Suprapubic skin (tissue), 4 donors: ENCODE measurements around the gene ELK4.

Experiments
- EP300 ChIP-seq: sonication (generic); formaldehyde crosslinking; IDR thresholded peaks from one replicate; pipeline ENCODE4 v1.6.1; 2017; ENCODE audit warnings: antibody characterized with exemption
- POLR2A ChIP-seq, 2 donors: fragments of 450-650 bp; IDR thresholded peaks; one replicate each; pipeline ENCODE4 v1.6.1; 2017; ENCODE audit warnings: antibody characterized with exemption in 2 of 2, mild to moderate bottlenecking in 2 of 2, moderate library complexity in 2 of 2
- POLR2AphosphoS5 ChIP-seq, 3 donors: sonication (generic); formaldehyde crosslinking; IDR thresholded peaks; one replicate each; pipeline ENCODE4 v1.6.1; 2017; ENCODE audit warnings: antibody characterized with exemption in 3 of 3
- TF ChIP-seq, protein P1 (sequence below), 2 donors: fragments of 200-600 bp in 1 of 2; fragments of 450-650 bp in 1 of 2; sonication (generic) in 1 of 2; IDR thresholded peaks; one replicate each; pipeline ENCODE4 v1.5.1; 2016 to 2019; ENCODE audit warnings: antibody characterized with exemption in 2 of 2, mild to moderate bottlenecking in 1 of 2, moderate library complexity in 1 of 2

DNA sequence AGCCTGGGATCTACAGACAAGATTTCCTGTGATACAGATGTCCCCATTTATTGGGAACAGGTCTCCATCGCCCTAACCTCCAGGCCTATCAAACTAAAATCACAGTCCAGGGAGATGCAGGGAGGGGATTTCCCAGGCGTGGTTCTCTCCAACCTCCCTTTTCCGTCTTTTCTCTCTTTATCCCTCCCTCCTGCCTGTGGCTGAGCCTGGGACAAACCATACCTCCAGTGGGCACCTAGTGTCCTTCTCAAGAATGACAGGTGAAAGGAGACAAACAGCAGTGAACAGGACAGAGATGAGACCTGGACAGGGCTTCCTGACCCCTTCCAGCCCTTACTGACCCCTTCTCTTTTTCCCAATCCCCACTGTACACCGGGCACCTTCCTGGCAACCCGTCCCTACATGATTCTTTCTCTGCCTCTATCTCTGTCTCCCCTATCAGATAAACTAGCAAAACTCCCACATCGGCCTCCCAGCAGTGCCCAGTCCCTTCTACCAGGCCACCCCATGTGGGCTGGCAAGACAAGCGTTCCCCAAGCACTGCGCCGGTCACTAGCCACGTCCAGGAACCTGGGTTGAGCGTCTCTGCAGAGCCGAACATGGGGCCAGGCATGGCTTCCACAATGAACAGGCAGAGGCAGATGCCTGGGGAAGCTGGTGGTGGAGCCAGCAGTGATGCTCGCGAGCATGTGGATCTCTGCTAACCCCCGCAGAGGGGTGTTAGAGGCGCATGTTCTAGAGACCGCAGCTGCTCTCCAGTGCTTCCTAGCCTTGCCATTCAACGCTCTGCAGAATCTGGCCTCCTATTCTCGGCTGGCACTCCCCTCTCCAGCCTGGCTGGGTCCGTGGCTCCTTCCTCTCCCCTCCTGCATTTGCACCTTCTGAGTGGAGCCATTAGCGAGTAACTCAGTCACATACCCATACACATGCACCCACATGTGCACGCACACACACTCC is 54.7 kb downstream of the ELK4 start:
- TF ChIP-seq, protein P1, sequence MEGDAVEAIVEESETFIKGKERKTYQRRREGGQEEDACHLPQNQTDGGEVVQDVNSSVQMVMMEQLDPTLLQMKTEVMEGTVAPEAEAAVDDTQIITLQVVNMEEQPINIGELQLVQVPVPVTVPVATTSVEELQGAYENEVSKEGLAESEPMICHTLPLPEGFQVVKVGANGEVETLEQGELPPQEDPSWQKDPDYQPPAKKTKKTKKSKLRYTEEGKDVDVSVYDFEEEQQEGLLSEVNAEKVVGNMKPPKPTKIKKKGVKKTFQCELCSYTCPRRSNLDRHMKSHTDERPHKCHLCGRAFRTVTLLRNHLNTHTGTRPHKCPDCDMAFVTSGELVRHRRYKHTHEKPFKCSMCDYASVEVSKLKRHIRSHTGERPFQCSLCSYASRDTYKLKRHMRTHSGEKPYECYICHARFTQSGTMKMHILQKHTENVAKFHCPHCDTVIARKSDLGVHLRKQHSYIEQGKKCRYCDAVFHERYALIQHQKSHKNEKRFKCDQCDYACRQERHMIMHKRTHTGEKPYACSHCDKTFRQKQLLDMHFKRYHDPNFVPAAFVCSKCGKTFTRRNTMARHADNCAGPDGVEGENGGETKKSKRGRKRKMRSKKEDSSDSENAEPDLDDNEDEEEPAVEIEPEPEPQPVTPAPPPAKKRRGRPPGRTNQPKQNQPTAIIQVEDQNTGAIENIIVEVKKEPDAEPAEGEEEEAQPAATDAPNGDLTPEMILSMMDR (IDR thresholded peaks at IDR 0.05) = no peak
- no peak for TF ChIP-seq EP300
- TF ChIP-seq POLR2A (IDR thresholded peaks at IDR 0.05) = no peak
- TF ChIP-seq POLR2AphosphoS5 (IDR thresholded peaks at IDR 0.05) = no peak
